Small intestine (tissue), 7 donors: ENCODE data around the gene ACO1. TPM values are rescaled to one million over a fixed set of nuclear protein-coding genes. Genes with fewer than 3 reads are reported as not detected.

Experiments
- DNase-seq, 2 donors: peaks; one replicate each; pipeline versions ENCODE4 v3.0.0 to v3.0.0-alpha.2; 2013
- FAIRE-seq: peaks from 2 replicates; lab custom pipeline; 2012; peaks lifted over from hg19 to GRCh38; lab: Jason Lieb, UNC
- H3K27ac ChIP-seq, 3 donors: one replicate each; pipeline ENCODE4 v1.5.1; 2013; ENCODE audit warnings: low read length in 2 of 3, mild to moderate bottlenecking in 2 of 3, control low read depth in 1 of 3, inconsistent platforms in 1 of 3, low read depth in 1 of 3, moderate library complexity in 1 of 3
- H3K27me3 ChIP-seq, 3 donors: one replicate each; pipeline ENCODE4 v1.6.1; 2013; ENCODE audit warnings: low read length in 3 of 3, inconsistent platforms in 1 of 3; ENCODE audit not compliant: control insufficient read depth in 3 of 3, insufficient read depth in 3 of 3
- H3K36me3 ChIP-seq, 3 donors: one replicate each; pipeline ENCODE4 v1.6.1; 2013; ENCODE audit warnings: low read length in 3 of 3, inconsistent platforms in 1 of 3, low read depth in 1 of 3, mild to moderate bottlenecking in 1 of 3, moderate library complexity in 1 of 3; ENCODE audit not compliant: control insufficient read depth in 3 of 3, insufficient read depth in 2 of 3
- H3K4me1 ChIP-seq, 3 donors: one replicate each; pipeline ENCODE4 v1.6.1; 2013; ENCODE audit warnings: low read length in 2 of 3, inconsistent platforms in 1 of 3, low read depth in 1 of 3, mild to moderate bottlenecking in 1 of 3, moderate library complexity in 1 of 3; ENCODE audit not compliant: control insufficient read depth in 3 of 3, insufficient read depth in 2 of 3
- H3K4me3 ChIP-seq, 3 donors: one replicate each; pipeline ENCODE4 v1.5.1; 2013; ENCODE audit warnings: low read length in 3 of 3, control low read depth in 1 of 3, inconsistent platforms in 1 of 3, low read depth in 1 of 3, mild to moderate bottlenecking in 1 of 3, moderate library complexity in 1 of 3
- H3K9me3 ChIP-seq, 2 donors: one replicate each; pipeline ENCODE4 v1.6.1; 2013; ENCODE audit warnings: low read depth in 1 of 2, low read length in 1 of 2; ENCODE audit not compliant: control insufficient read depth in 2 of 2, insufficient read depth in 1 of 2
- WGBS, 3 donors: extraction: QIAGEN DNeasy Blood & Tissue Kit; methylation state at CpG; one replicate each; pipeline ENCODE4 v1.1.7; 2013; 5-methylcytosine and 5-hydroxymethylcytosine counted together
- polyA plus RNA-seq, 4 donors: library from polyadenylated mRNA; stranded (reverse) in 3 of 4; unstranded in 1 of 4; fragments of 200-250 nt in 3 of 4; fragments of 120-200 nt in 1 of 4; gene quantifications; one replicate each; pipeline versions ENCODE4 v1.2.1 to v1.2.3, GENCODE V29; 2013
- donor health status: healthy with polysubstance abuse.
- donor health status: control.
- donor health status: control.
- donor health status: Bipolar disorder and iron deficiency.
- donor health status: healthy.

ACO1 gene
- polyA plus RNA-seq, 4 donors = 27.8 to 80.2 (median 37.5) TPM

- H3K36me3 ChIP-seq = peaks cover 0 to 11% (median 4%) of the 10 kb centered on the region in 3 donors
- H3K27ac ChIP-seq = no peak overlapping the region
- H3K4me1 ChIP-seq = peaks cover 2 to 22% (median 9%) of the 10 kb centered on the region in 3 donors
- H3K4me3 ChIP-seq = no peak overlapping the region
- 81 to 83% (median 82%) methylated on average over 1 of the region's 1 CpG for WGBS, 3 donors
- no peaks in the 10 kb centered on the region for H3K9me3 ChIP-seq
- FAIRE-seq (no peak), DNase-seq (no peak)
- H3K27me3 ChIP-seq = no peaks in the 10 kb centered on the region
These were observed 2.8 kb downstream of the ACO1 start for GRCh38 chr9:32387256-32387655.

DNA sequence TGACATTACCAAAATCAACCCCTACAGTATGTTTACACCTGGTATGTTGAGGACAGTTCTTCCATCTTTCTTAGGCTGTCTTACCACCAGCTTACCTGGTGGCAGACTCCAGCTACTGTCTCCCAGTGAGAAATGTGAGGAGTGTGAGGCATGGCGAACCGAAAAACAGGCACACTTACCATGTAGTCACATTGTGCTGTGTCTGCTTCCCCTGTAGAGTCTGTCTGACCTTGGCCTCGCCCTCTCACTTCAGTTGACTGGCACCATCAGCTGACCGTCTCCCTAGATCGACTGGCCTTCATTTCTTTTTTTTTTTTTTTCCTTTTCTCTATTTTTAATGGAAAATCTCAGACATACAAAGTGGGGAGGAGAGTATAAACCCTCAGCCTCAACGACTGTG is 4.9 kb downstream of the ACO1 start:
- H3K27me3 ChIP-seq = no peaks in the 10 kb centered on the region
- whole genome bisulfite sequencing, 3 donors = 90 to 91% (median 91%) methylated on average over 6 of the region's 6 CpGs
- peaks cover 0 to 11% (median 2%) of the 10 kb centered on the region in 3 donors for H3K4me1 ChIP-seq
- no peak overlapping the region for H3K4me3 ChIP-seq
- no peaks in the 10 kb centered on the region for H3K9me3 ChIP-seq
- H3K36me3 ChIP-seq = peaks cover 0 to 13% (median 4%) of the 10 kb centered on the region in 3 donors
- FAIRE-seq (no peak), DNase-seq (no peak)
- no peak overlapping the region for H3K27ac ChIP-seq

GRCh38 chr9:32393911-32394310 is 9.5 kb downstream of the ACO1 start:
- peaks cover 0 to 17% (median 7%) of the 10 kb centered on the region in 3 donors for H3K4me1 ChIP-seq
- DNase-seq = peak in 1 of 2 donors; percentile 68
- H3K4me3 ChIP-seq = no peak overlapping the region
- H3K9me3 ChIP-seq = no peaks in the 10 kb centered on the region
- H3K27me3 ChIP-seq = no peaks in the 10 kb centered on the region
- peak overlapping the region in 1 of 3 donors; percentile 71 for H3K27ac ChIP-seq
- WGBS, 3 donors = 47 to 73% (median 55%) methylated on average over 2 of the region's 2 CpGs
- peaks cover 0 to 19% (median 0%) of the 10 kb centered on the region in 3 donors for H3K36me3 ChIP-seq
- no peak for FAIRE-seq

- no peaks in the 10 kb centered on the region for H3K9me3 ChIP-seq
- peak overlapping the region in 1 of 3 donors; percentile 71 for H3K27ac ChIP-seq
- WGBS, 3 donors = 75 to 82% (median 80%) methylated on average over 6 of the region's 6 CpGs
- H3K36me3 ChIP-seq = peaks cover 0 to 19% (median 0%) of the 10 kb centered on the region in 3 donors
- FAIRE-seq = no peak
- peaks cover 0 to 17% (median 7%) of the 10 kb centered on the region in 3 donors for H3K4me1 ChIP-seq
- H3K4me3 ChIP-seq = no peak overlapping the region
- no peaks in the 10 kb centered on the region for H3K27me3 ChIP-seq
- DNase-seq = peak in 1 of 2 donors; percentile 5
These were observed 10.1 kb downstream of the ACO1 start for GRCh38 chr9:32394381-32395049.

DNA sequence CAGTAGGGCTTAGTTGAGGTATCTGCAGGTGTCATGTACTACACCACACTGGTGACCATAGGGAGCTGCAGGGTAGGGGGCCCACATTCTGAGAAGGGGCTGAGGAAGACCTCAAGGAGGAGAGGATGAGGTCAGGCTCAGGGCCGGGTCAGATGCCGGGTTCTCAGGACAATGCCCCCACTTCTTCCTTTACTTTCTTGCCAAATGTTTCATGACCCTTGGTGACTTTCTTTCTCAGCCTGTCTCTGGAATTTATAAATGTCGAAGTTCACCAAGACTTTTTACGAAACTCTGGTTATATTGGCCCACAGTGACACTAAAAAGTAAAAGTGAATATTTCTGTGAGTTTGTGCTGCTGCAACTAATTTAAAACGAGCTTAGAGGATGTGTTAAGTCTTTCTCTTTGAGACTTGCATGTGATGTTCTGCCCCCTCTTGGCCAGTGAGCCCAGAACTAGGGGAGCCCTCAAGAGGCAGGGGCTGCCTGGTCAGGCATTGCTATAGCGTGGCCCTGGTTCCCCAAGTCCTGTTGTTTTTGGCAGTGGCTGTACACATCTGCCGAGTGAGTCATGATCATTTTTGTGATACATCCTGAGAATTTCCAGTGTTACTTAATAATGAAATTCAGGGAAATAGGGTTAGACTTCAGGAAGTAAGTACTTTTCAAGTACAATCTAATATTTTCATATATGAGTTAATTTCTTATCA is 11.2 kb downstream of the ACO1 start:
- Histone ChIP-seq H3K27ac (peak overlapping the region in 1 of 3 donors; percentile 43), H3K27me3 (no peaks in the 10 kb centered on the region), H3K4me3 (no peak overlapping the region), H3K4me1 (peaks cover 0 to 17% (median 7%) of the 10 kb centered on the region in 3 donors), H3K36me3 (peaks cover 0 to 13% (median 0%) of the 10 kb centered on the region in 3 donors), H3K9me3 (no peaks in the 10 kb centered on the region)
- no peak for FAIRE-seq
- no peak for DNase-seq
- WGBS, 3 donors = 58 to 73% (median 71%) methylated on average over 7 of the region's 7 CpGs

DNA sequence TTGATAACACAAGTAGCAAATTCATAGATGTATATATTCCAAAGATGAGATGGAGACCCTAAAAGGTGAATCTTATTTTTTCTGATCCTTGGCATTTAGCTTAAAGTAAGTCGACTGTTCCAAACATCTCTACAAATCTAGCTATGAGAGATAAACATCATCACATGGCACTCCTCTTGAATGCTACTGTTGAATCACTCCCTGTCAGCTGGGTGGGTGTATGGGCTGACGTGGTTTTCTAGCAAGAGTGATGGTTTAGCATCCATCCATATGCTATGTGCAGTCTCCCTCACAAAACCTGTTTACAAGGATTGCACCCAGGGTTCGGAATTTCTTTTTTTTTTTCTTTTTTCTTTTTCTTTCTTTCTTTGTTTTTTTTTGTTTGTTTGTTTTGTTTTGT is 13.8 kb downstream of the ACO1 start:
- no peaks in the 10 kb centered on the region for H3K27me3 ChIP-seq
- H3K36me3 ChIP-seq = peaks cover 0 to 12% (median 0%) of the 10 kb centered on the region in 3 donors
- no peak overlapping the region for H3K4me3 ChIP-seq
- DNase-seq (no peak), FAIRE-seq (no peak)
- peaks cover 0 to 20% (median 7%) of the 10 kb centered on the region in 3 donors for H3K4me1 ChIP-seq
- H3K27ac ChIP-seq = no peak overlapping the region
- WGBS, 3 donors = 82 to 91% (median 84%) methylated on average over 3 of the region's 3 CpGs
- no peaks in the 10 kb centered on the region for H3K9me3 ChIP-seq

- FAIRE-seq = no peak
- no peak for DNase-seq
- Histone ChIP-seq H3K9me3 (no peaks in the 10 kb centered on the region), H3K4me3 (no peak overlapping the region), H3K36me3 (peaks cover 0 to 12% (median 0%) of the 10 kb centered on the region in 3 donors), H3K27ac (no peak overlapping the region), H3K4me1 (peaks cover 4 to 23% (median 7%) of the 10 kb centered on the region in 3 donors), H3K27me3 (no peaks in the 10 kb centered on the region)
- 35 to 55% (median 54%) methylated on average over 5 of the region's 5 CpGs for WGBS, 3 donors
These were observed 14.8 kb downstream of the ACO1 start for GRCh38 chr9:32399110-32399815.

GRCh38 chr9:32401488-32401887 is 17.0 kb downstream of the ACO1 start:
- FAIRE-seq = no peak
- Histone ChIP-seq H3K4me3 (no peak overlapping the region), H3K27ac (no peak overlapping the region), H3K9me3 (no peaks in the 10 kb centered on the region), H3K4me1 (peaks cover 2 to 9% (median 4%) of the 10 kb centered on the region in 3 donors), H3K36me3 (peaks cover 3 to 11% (median 3%) of the 10 kb centered on the region in 3 donors), H3K27me3 (no peaks in the 10 kb centered on the region)
- peak in 1 of 2 donors; percentile 5 for DNase-seq
- 88 to 93% (median 90%) methylated on average over 1 of the region's 1 CpG for WGBS, 3 donors
